ENCODE results near the gene BDKRB2. TPM values are rescaled to one million over a fixed set of nuclear protein-coding genes. Genes with fewer than 3 reads are reported as not detected.
A peak's percentile ranks its signal among the peaks of the same experiment; 100 is the strongest.

BDKRB2 gene
- total and polyA plus RNA-seq, 2 of the 8 experiments (the other 6 are each of a cell fraction or from before 2014, with no cell fraction given): 0.13 to 0.21 TPM

- Histone ChIP-seq H2BK12ac (ENCODE audit: low read depth, low read length) (no peak overlapping the region), H2BK20ac (ENCODE audit: low read length) (no peak overlapping the region), H4K5ac (ENCODE audit: insufficient read length, low read depth, low read length) (no peak overlapping the region), H3K23ac (ENCODE audit: insufficient read length) (no peak overlapping the region), H2BK15ac (ENCODE audit: low read length) (no peak overlapping the region), H3K14ac (ENCODE audit: insufficient read length) (no peak overlapping the region), H3K56ac (replicated peaks; ENCODE audit: insufficient read length, low read depth, low read length) (no peak overlapping the region), H3K36me3 (ENCODE audit: control insufficient read depth in 2 of 4, insufficient read depth in 4 of 4, low read length in 3 of 4) (no peaks in the 10 kb centered on the region), H3K4me1 (replicated peaks in 1 of 4; ENCODE audit: control insufficient read depth in 3 of 4, insufficient read depth in 4 of 4, low read length in 3 of 4) (no peaks in the 10 kb centered on the region), H2BK5ac (ENCODE audit: low read depth, low read length) (no peak overlapping the region), H3K9me3 (ENCODE audit: insufficient read depth in 2 of 2, low read depth in 1 of 2, low read length in 1 of 2) (peaks cover 4 to 6% of the 10 kb centered on the region in 2 experiments; a peak in 2 of 4 replicates), H3K4me2 (ENCODE audit: insufficient read depth in 1 of 2, low read depth in 2 of 2, low read length in 2 of 2) (no peak overlapping the region), H3K79me1 (ENCODE audit: low read depth, low read length) (no peaks in the 10 kb centered on the region), H3K23me2 (ENCODE audit: low read depth, low read length) (no peaks in the 10 kb centered on the region), H3K79me2 (ENCODE audit: control insufficient read depth in 1 of 2, insufficient read depth in 2 of 2, low read length in 2 of 2) (no peaks in the 10 kb centered on the region), H2AFZ (ENCODE audit: low read length) (no peak overlapping the region), H3K27me3 (replicated peaks in 1 of 4; ENCODE audit: control insufficient read depth in 3 of 4, extremely low read depth in 1 of 4, insufficient read depth in 3 of 4, low read length in 3 of 4) (no peaks in the 10 kb centered on the region), H4K20me1 (replicated peaks in 1 of 2; ENCODE audit: control insufficient read depth in 1 of 2, insufficient read depth in 2 of 2, low read length in 2 of 2) (no peaks in the 10 kb centered on the region), H3K4me3 (ENCODE audit: extremely low read depth in 1 of 4, insufficient read depth in 2 of 4, low read depth in 3 of 4, low read length in 4 of 4) (no peak overlapping the region), H4K91ac (replicated peaks; ENCODE audit: insufficient read length, low read length) (no peak overlapping the region), H4K8ac (ENCODE audit: extremely low read depth, insufficient read depth, low read length) (no peak overlapping the region), H3K27ac (ENCODE audit: low read depth, low read length) (no peak overlapping the region), H2BK120ac (replicated peaks; ENCODE audit: low read depth, low read length) (no peak overlapping the region), H3K9ac (replicated peaks in 1 of 4; ENCODE audit: extremely low read depth in 1 of 4, low read depth in 3 of 4, low read length in 3 of 4) (no peak overlapping the region), H3K4ac (replicated peaks; ENCODE audit: insufficient read length, low read depth, low read length) (no peak overlapping the region), H2AK5ac (ENCODE audit: low read depth, low read length) (no peak overlapping the region), H3K18ac (ENCODE audit: extremely low read depth, low read length) (no peak overlapping the region)
- POLR2A ChIA-PET (ENCODE audit: partially characterized antibody): interaction anchor here (0.9 kb wide), 1 partner anchor 10 kb away, joined by 3 read pairs; no protein-coding TSS in a partner anchor
- 66% methylated on average over 3 of the region's 5 CpGs; no CpG with 5 or more reads in 1 of the 2 experiments for WGBS, 2 experiments (ENCODE audit: extremely low coverage in 1 of 2, insufficient coverage in 1 of 2, insufficient read length in 1 of 2, insufficient replicate concordance in 2 of 2, low coverage in 1 of 2, low lambda C conversion rate in 2 of 2, missing lambda C conversion rate in 1 of 2)
- CTCF ChIA-PET (ENCODE audit: partially characterized antibody): interaction anchor here (0.6 to 2.3 kb wide), 11 partner anchors 9 to 1970 kb away, joined by 3 to 9 read pairs (median 3); no protein-coding TSS in a partner anchor
- DNase-seq (ENCODE audit: low read depth in 1 of 2, low spot score in 2 of 2): peak; percentile 23 to 59
- FAIRE-seq: no peak
- no peak for TF ChIP-seq ASH2L (IDR thresholded peaks at IDR 0.05; ENCODE audit: low read length)
- peak in 2 of 3 experiments; percentile 13 to 36; a peak in 1 of 4 replicates for TF ChIP-seq CTCF (IDR thresholded peaks at IDR 0.05; ENCODE audit: control extremely low read depth in 1 of 3, insufficient read depth in 1 of 3, low read depth in 1 of 3, low read length in 3 of 3)
- peak; percentile 5 to 28; a peak in 1 of 4 replicates for TF ChIP-seq RAD21 (IDR thresholded peaks at IDR 0.05 in 1 of 2, conservative IDR thresholded peaks at IDR 0.05 in 1 of 2; ENCODE audit: low read depth in 2 of 2, low read length in 2 of 2)
- TF ChIP-seq CHD2 (IDR thresholded peaks at IDR 0.05; ENCODE audit: low read length): no peak
- TF ChIP-seq E2F6 (IDR thresholded peaks at IDR 0.05): 0 out of 2 replicates have a peak, but pooled peaks have one; percentile 18
- no peak for TF ChIP-seq GABPA (IDR thresholded peaks at IDR 0.05; ENCODE audit: borderline replicate concordance, insufficient read depth, low read length)
- TF ChIP-seq SIN3A (conservative IDR thresholded peaks at IDR 0.05 in 1 of 2, IDR thresholded peaks at IDR 0.05 in 1 of 2; ENCODE audit: low read depth in 1 of 2, low read length in 2 of 2): no peak
- TF ChIP-seq HDAC6 (IDR thresholded peaks at IDR 0.05; ENCODE audit: low read depth, low read length): no peak
- peak; percentile 36; the same call in 1 of the 2 replicates for TF ChIP-seq MAX (IDR thresholded peaks at IDR 0.05)
Measured at GRCh38 chr14:96225745-96226151, 21.1 kb downstream of the BDKRB2 start.

Measured in H1 (cell line).